ENCODE measurements around the gene AMIGO1. TPM values are rescaled to one million over a fixed set of nuclear protein-coding genes. Genes with fewer than 3 reads are reported as not detected.

The AMIGO1 gene
- total and polyA plus RNA-seq, 2 of the 8 experiments (the other 6 are each of a cell fraction or from before 2014, with no cell fraction given), result 1.5 to 2.7 TPM

- Histone ChIP-seq H3K56ac (replicated peaks; ENCODE audit: insufficient read length, low read depth, low read length) (no peak overlapping the region), H3K23ac (ENCODE audit: insufficient read length) (no peak overlapping the region), H4K20me1 (replicated peaks in 1 of 2; ENCODE audit: control insufficient read depth in 1 of 2, insufficient read depth in 2 of 2, low read length in 2 of 2) (peaks cover 0 to 2% of the 10 kb centered on the region in 2 experiments), H3K9ac (replicated peaks in 1 of 4; ENCODE audit: extremely low read depth in 1 of 4, low read depth in 3 of 4, low read length in 3 of 4) (no peak overlapping the region), H3K79me2 (ENCODE audit: control insufficient read depth in 1 of 2, insufficient read depth in 2 of 2, low read length in 2 of 2) (no peaks in the 10 kb centered on the region), H3K23me2 (ENCODE audit: low read depth, low read length) (peaks cover 2% of the 10 kb centered on the region), H3K14ac (ENCODE audit: insufficient read length) (no peak overlapping the region), H2BK5ac (ENCODE audit: low read depth, low read length) (peak overlapping the region; percentile 85), H3K27me3 (replicated peaks in 1 of 4; ENCODE audit: control insufficient read depth in 3 of 4, extremely low read depth in 1 of 4, insufficient read depth in 3 of 4, low read length in 3 of 4) (no peaks in the 10 kb centered on the region), H4K5ac (ENCODE audit: insufficient read length, low read depth, low read length) (no peak overlapping the region), H4K8ac (ENCODE audit: extremely low read depth, insufficient read depth, low read length) (no peak overlapping the region), H2AK5ac (ENCODE audit: low read depth, low read length) (no peak overlapping the region), H2BK12ac (ENCODE audit: low read depth, low read length) (peak overlapping the region; percentile 81; the same call in 1 of the 2 replicates), H2AFZ (ENCODE audit: low read length) (no peak overlapping the region), H3K27ac (ENCODE audit: low read depth, low read length) (no peak overlapping the region), H3K4ac (replicated peaks; ENCODE audit: insufficient read length, low read depth, low read length) (no peak overlapping the region), H4K91ac (replicated peaks; ENCODE audit: insufficient read length, low read length) (peak overlapping the region; percentile 30), H3K4me3 (ENCODE audit: extremely low read depth in 1 of 4, insufficient read depth in 2 of 4, low read depth in 3 of 4, low read length in 4 of 4) (no peak overlapping the region), H3K79me1 (ENCODE audit: low read depth, low read length) (no peaks in the 10 kb centered on the region), H3K9me3 (ENCODE audit: insufficient read depth in 2 of 2, low read depth in 1 of 2, low read length in 1 of 2) (no peaks in the 10 kb centered on the region), H2BK120ac (replicated peaks; ENCODE audit: low read depth, low read length) (no peak overlapping the region), H2BK20ac (ENCODE audit: low read length) (no peak overlapping the region), H3K36me3 (ENCODE audit: control insufficient read depth in 2 of 4, insufficient read depth in 4 of 4, low read length in 3 of 4) (peaks cover 0 to 2% (median 0%) of the 10 kb centered on the region in 4 experiments; a peak in 2 of 8 replicates), H2BK15ac (ENCODE audit: low read length) (0 out of 2 replicates have a peak overlapping the region, but pooled peaks have one; percentile 51), H3K18ac (ENCODE audit: extremely low read depth, low read length) (peak overlapping the region; percentile 63; the same call in 1 of the 2 replicates), H3K4me2 (ENCODE audit: insufficient read depth in 1 of 2, low read depth in 2 of 2, low read length in 2 of 2) (peak overlapping the region in 1 of 2 experiments; percentile 20; a peak in 2 of 4 replicates), H3K4me1 (replicated peaks in 1 of 4; ENCODE audit: control insufficient read depth in 3 of 4, insufficient read depth in 4 of 4, low read length in 3 of 4) (peaks cover 0 to 11% (median 5%) of the 10 kb centered on the region in 4 experiments; a peak in 5 of 7 replicates)
- WGBS, 2 experiments (ENCODE audit: extremely low coverage in 1 of 2, insufficient coverage in 1 of 2, insufficient read length in 1 of 2, insufficient replicate concordance in 2 of 2, low coverage in 1 of 2, low lambda C conversion rate in 2 of 2, missing lambda C conversion rate in 1 of 2), result 64% methylated on average over 5 of the region's 12 CpGs; no CpG with 5 or more reads in 1 of the 2 experiments
- CTCF ChIA-PET (ENCODE audit: partially characterized antibody), result interaction anchor here (0.6 to 43.7 kb wide), 24 partner anchors 3 to 465 kb away, joined by 3 to 1755 read pairs (median 4); partner anchors contain the start of genes AMIGO1, ATXN7L2, CYB561D1 and GPR61
- FAIRE-seq (no peak), DNase-seq (ENCODE audit: low read depth in 1 of 2, low spot score in 2 of 2) (peak in 1 of 2 experiments; percentile 89)
- POLR2A ChIA-PET (ENCODE audit: partially characterized antibody), result interaction anchor here (0.8 to 4.1 kb wide), 6 partner anchors 7 to 72 kb away, joined by 3 to 20 read pairs (median 12); partner anchors contain the start of genes AMIGO1, ATXN7L2 and PSMA5
- no peak for TF ChIP-seq GTF2F1 (IDR thresholded peaks at IDR 0.05; ENCODE audit: borderline replicate concordance, low read depth, low read length)
- TF ChIP-seq TCF12 (IDR thresholded peaks at IDR 0.05; ENCODE audit: low read depth, low read length), result 0 out of 2 replicates have a peak, but pooled peaks have one; percentile 36
- no peak for TF ChIP-seq EZH2 (IDR thresholded peaks at IDR 0.05; ENCODE audit: low read depth, low read length, severe bottlenecking)
- TF ChIP-seq, protein P1, sequence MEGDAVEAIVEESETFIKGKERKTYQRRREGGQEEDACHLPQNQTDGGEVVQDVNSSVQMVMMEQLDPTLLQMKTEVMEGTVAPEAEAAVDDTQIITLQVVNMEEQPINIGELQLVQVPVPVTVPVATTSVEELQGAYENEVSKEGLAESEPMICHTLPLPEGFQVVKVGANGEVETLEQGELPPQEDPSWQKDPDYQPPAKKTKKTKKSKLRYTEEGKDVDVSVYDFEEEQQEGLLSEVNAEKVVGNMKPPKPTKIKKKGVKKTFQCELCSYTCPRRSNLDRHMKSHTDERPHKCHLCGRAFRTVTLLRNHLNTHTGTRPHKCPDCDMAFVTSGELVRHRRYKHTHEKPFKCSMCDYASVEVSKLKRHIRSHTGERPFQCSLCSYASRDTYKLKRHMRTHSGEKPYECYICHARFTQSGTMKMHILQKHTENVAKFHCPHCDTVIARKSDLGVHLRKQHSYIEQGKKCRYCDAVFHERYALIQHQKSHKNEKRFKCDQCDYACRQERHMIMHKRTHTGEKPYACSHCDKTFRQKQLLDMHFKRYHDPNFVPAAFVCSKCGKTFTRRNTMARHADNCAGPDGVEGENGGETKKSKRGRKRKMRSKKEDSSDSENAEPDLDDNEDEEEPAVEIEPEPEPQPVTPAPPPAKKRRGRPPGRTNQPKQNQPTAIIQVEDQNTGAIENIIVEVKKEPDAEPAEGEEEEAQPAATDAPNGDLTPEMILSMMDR (IDR thresholded peaks at IDR 0.05; ENCODE audit: control extremely low read depth in 1 of 3, insufficient read depth in 1 of 3, low read depth in 1 of 3, low read length in 3 of 3), result peak; percentile 87 to 90 (median 89)
- peak; percentile 61; the same call in 1 of the 2 replicates for TF ChIP-seq MAX (IDR thresholded peaks at IDR 0.05)
- TF ChIP-seq YY1 (IDR thresholded peaks at IDR 0.05; ENCODE audit: low read depth, low read length), result peak; percentile 81
- TF ChIP-seq RBBP5 (IDR thresholded peaks at IDR 0.05; ENCODE audit: borderline replicate concordance, low read depth, low read length), result no peak
- no peak for TF ChIP-seq RXRA (IDR thresholded peaks at IDR 0.05; ENCODE audit: insufficient read depth, low read depth, low read length)
- no peak for TF ChIP-seq NRF1 (IDR thresholded peaks at IDR 0.05; ENCODE audit: low read depth, low read length)
Measured at GRCh38 chr1:109498161-109498801, 11.2 kb downstream of the AMIGO1 start.
